ENCODE measurements around the gene NUP88. TPM values are rescaled to one million over a fixed set of nuclear protein-coding genes. Genes with fewer than 3 reads are reported as not detected.

The NUP88 gene
- total RNA-seq, 2 experiments from 2014 or later, result 110 to 113 TPM

DNA sequence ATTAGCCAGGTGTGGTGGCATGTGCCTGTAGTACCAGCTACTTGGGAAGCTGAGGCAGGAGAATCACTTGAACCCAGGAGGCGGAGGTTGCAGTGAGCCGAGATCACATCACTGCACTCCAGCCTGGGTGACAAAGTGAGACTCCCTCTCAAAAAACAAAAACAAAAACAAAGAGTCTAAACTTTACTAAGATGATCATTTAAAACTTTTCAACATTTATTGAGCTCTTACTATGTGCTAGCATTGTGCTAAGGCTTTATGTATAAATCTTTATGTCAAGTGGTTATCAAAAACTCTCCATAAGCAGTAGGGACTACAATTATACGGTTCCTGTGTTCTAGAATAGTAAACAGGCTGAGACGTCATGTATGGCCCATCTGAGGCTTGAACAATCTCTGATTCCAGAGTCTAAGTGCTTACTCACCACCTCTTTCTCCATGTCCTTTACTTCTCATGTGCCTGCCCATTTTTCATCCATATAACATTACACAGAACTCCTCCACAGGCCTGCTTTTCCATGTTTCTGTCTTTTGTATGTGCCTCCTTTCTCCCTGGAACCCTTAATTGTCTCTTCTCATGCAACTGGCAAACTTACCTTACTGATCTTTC, 66.7 kb downstream of the NUP88 start:
- CTCF ChIA-PET, result no interaction called here
- no peak for DNase-seq
- peaks cover 27% of the 10 kb centered on the region for H3K36me3 Mint-ChIP-seq
- no peak overlapping the region for H3K27ac Mint-ChIP-seq
- no peaks in the 10 kb centered on the region for H3K4me1 Mint-ChIP-seq (ENCODE audit: low read depth)
- no peak overlapping the region for H3K4me3 Mint-ChIP-seq
- no peaks in the 10 kb centered on the region for H3K27me3 Mint-ChIP-seq
- POLR2A ChIA-PET, result no interaction called here
- H3K9me3 Mint-ChIP-seq, result no peaks in the 10 kb centered on the region
- intact Hi-C loops (cut with micrococcal nuclease), result no loop called here

DNA sequence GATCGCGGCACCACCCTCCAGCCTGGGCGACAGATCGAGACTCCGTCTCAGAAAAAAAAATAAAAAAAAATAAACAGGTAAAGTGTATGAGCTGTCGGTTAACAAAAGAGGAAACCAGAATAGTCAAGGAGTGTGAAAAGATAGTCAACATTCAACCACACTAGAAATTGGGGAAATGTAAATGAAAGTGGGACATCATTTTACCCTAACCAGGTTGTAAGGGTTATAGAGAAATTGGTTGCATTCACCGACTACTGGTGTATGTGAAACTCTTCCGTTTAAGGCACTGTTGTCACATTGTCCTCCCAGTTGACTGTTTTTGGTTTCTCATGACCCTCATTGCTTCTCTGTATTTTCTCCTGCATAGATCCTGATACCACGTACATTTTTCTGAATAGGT, 74.5 kb downstream of the NUP88 start:
- no peaks in the 10 kb centered on the region for H3K4me1 Mint-ChIP-seq (ENCODE audit: low read depth)
- ChIA-PET CTCF (no interaction called here), POLR2A (no interaction called here)
- no peak overlapping the region for H3K27ac Mint-ChIP-seq
- no peak overlapping the region for H3K4me3 Mint-ChIP-seq
- H3K27me3 Mint-ChIP-seq, result no peaks in the 10 kb centered on the region
- intact Hi-C loops (cut with micrococcal nuclease), result no loop called here
- H3K9me3 Mint-ChIP-seq, result no peaks in the 10 kb centered on the region
- peaks cover 15% of the 10 kb centered on the region for H3K36me3 Mint-ChIP-seq
- DNase-seq, result no peak

Other genes with a start within 250 kb of the NUP88 start
- gene ZNF594, start 227.8 kb downstream of the NUP88 start, total RNA-seq, result 1 to 10 TPM; 5.3 to 6.2 TPM
- not detected for gene SCIMP, start 184.8 kb downstream of the NUP88 start, total RNA-seq
- 10 to 100 TPM; 60.7 to 60.8 TPM for gene RABEP1, start 137.4 kb downstream of the NUP88 start, total RNA-seq
- 10 to 100 TPM; 51.7 to 53.4 TPM for gene RPAIN, start 520 bp upstream of the NUP88 start, total RNA-seq
- gene C1QBP, start 19.5 kb upstream of the NUP88 start, total RNA-seq, result 100 to 1,000 TPM; 342 TPM
- gene DHX33, start 49.3 kb upstream of the NUP88 start, total RNA-seq, result 10 to 100 TPM; 21.8 to 21.9 TPM
- gene DERL2, start 66.5 kb upstream of the NUP88 start, total RNA-seq, result 10 to 100 TPM; 54.8 to 57.8 TPM
- gene MIS12, start 66.9 kb upstream of the NUP88 start, total RNA-seq, result 10 to 100 TPM; 30.4 to 32.0 TPM
- 10 to 100 TPM; 39.9 to 45.0 TPM for gene NLRP1, start 164.8 kb upstream of the NUP88 start, total RNA-seq

Measured in activated CD4-positive, alpha-beta memory T cell treated with anti-CD3 and anti-CD28 coated beads for 36 hours (primary cell).